SK-N-SH (cell line): Measurements from ENCODE around the gene TENT4A. TPM values are rescaled to one million over a fixed set of nuclear protein-coding genes. Genes with fewer than 3 reads are reported as not detected.

Source experiments
- CTCF ChIA-PET: fragments of 300-600, 350-600 bp; formaldehyde crosslinking; extraction: SDS; loops from one replicate; lab custom pipeline; 2021; lab: Yijun Ruan, JAX
- POLR2A ChIA-PET: fragments of 350-600 bp; sonication (Branson Sonifier 250); formaldehyde crosslinking; extraction: SDS; loops from one replicate; lab custom pipeline; 2020; ENCODE audit warnings: antibody characterized with exemption, inconsistent platforms; lab: Yijun Ruan, JAX
- DNase-seq: peaks from one replicate; pipeline ENCODE4 v3.0.0; 2012
- H2AFZ ChIP-seq: fragments of 200-600 bp; sonication (generic); 2 replicates; pipeline ENCODE4 v1.8.1; 2016; ENCODE audit warnings: antibody characterized with exemption, mild to moderate bottlenecking, low read depth
- H3F3A ChIP-seq: fragments of 200-600 bp; sonication (generic); replicated peaks from 2 replicates; pipeline ENCODE3; 2016; ENCODE audit warnings: antibody characterized with exemption, mild to moderate bottlenecking; ENCODE audit not compliant: insufficient read depth
- H3K27ac ChIP-seq, 2 experiments: fragments of 200-500 bp in 1 of 2; fragments of 200-600 bp in 1 of 2; sonication (Bioruptor generic) in 1 of 2; sonication (generic), shearing (Covaris generic) in 1 of 2; 2 replicates each; pipeline versions ENCODE4 v1.5.1 to v1.6.1; 2014 to 2016; ENCODE audit warnings: low read depth in 2 of 2, inconsistent platforms in 1 of 2, low read length in 1 of 2, mild to moderate bottlenecking in 1 of 2, mixed read lengths in 1 of 2
- H3K27me3 ChIP-seq: fragments of 200-600 bp; sonication (generic), shearing (Covaris generic); 2 replicates; pipeline ENCODE4 v1.6.1; 2016; ENCODE audit warnings: mixed run types; ENCODE audit not compliant: insufficient read depth
- H3K36me3 ChIP-seq, 2 experiments: fragments of 200-500 bp in 1 of 2; fragments of 200-600 bp in 1 of 2; sonication (Bioruptor generic) in 1 of 2; sonication (generic) in 1 of 2; replicated peaks in 1 of 2; 2 replicates each; pipeline versions ENCODE3 to v1.5.1; 2014 to 2016; ENCODE audit warnings: low read length in 1 of 2, mild to moderate bottlenecking in 1 of 2; ENCODE audit not compliant: insufficient read depth in 2 of 2, control insufficient read depth in 1 of 2
- H3K4me1 ChIP-seq, 2 experiments: fragments of 200-500 bp in 1 of 2; fragments of 200-600 bp in 1 of 2; sonication (Bioruptor generic) in 1 of 2; sonication (generic), shearing (Covaris generic) in 1 of 2; 2 replicates each; pipeline versions ENCODE4 v1.5.1 to v1.6.1; 2014 to 2016; ENCODE audit warnings: low read depth in 1 of 2, low read length in 1 of 2, mixed run types in 1 of 2; ENCODE audit not compliant: insufficient read depth in 2 of 2, control insufficient read depth in 1 of 2
- H3K4me2 ChIP-seq: fragments of 200-600 bp; sonication (generic), shearing (Covaris generic); 2 replicates; pipeline ENCODE4 v1.6.1; 2017; ENCODE audit warnings: mixed run types
- H3K4me3 ChIP-seq, 2 experiments: fragments of 200-500 bp in 1 of 2; fragments of 200-600 bp in 1 of 2; sonication (Bioruptor generic) in 1 of 2; sonication (generic), shearing (Covaris generic) in 1 of 2; 2 replicates each; pipeline versions ENCODE4 v1.5.1 to v1.8.1; 2014 to 2016; ENCODE audit warnings: low read depth in 2 of 2, inconsistent platforms in 1 of 2, low read length in 1 of 2, mild to moderate bottlenecking in 1 of 2, mixed read lengths in 1 of 2, moderate library complexity in 1 of 2
- H3K79me2 ChIP-seq: fragments of 200-600 bp; sonication (generic); 2 replicates; pipeline ENCODE4 v1.8.1; 2017; ENCODE audit warnings: mild to moderate bottlenecking; ENCODE audit not compliant: insufficient read depth
- H3K9ac ChIP-seq: fragments of 200-600 bp; sonication (generic); 2 replicates; pipeline ENCODE4 v1.6.1; 2017; ENCODE audit warnings: mixed run types
- H3K9me2 ChIP-seq: fragments of 200-600 bp; sonication (generic); 2 replicates; pipeline ENCODE4 v1.6.1; 2017; ENCODE audit warnings: mixed run types
- H3K9me3 ChIP-seq: fragments of 200-600 bp; sonication (generic); 2 replicates; pipeline ENCODE4 v1.6.1; 2017; ENCODE audit warnings: mixed run types, mild to moderate bottlenecking, moderate library complexity
- H4K20me1 ChIP-seq: fragments of 200-600 bp; sonication (generic); 2 replicates; pipeline ENCODE4 v1.6.1; 2017; ENCODE audit warnings: mild to moderate bottlenecking, mixed run types; ENCODE audit not compliant: insufficient read depth
- ELF1 ChIP-seq: IDR thresholded peaks from 2 replicates; pipeline ENCODE4 v1.4.0; 2012
- EP300 ChIP-seq, 2 experiments: IDR thresholded peaks; 2 replicates each; pipeline versions ENCODE4 v1.4.0 to v1.6.1; 2012; ENCODE audit warnings: borderline replicate concordance in 1 of 2, low read depth in 1 of 2, low read length in 1 of 2
- FOSL2 ChIP-seq: IDR thresholded peaks from 2 replicates; pipeline ENCODE4 v1.4.0; 2012; ENCODE audit warnings: low read depth, mild to moderate bottlenecking, moderate library complexity, borderline replicate concordance
- FOXJ3 ChIP-seq: sonication (generic); formaldehyde crosslinking; IDR thresholded peaks from 2 replicates; pipeline ENCODE4 v1.5.1; 2020; ENCODE audit warnings: mild to moderate bottlenecking, missing genetic modification reagents
- JUND ChIP-seq: IDR thresholded peaks from 2 replicates; pipeline ENCODE4 v1.4.0; 2012
- NRF1 ChIP-seq: IDR thresholded peaks from 2 replicates; pipeline ENCODE4 v1.6.1; 2012; ENCODE audit warnings: low read depth, mild to moderate bottlenecking, low read length
- PBX3 ChIP-seq: IDR thresholded peaks from 2 replicates; pipeline ENCODE4; 2012
- SIN3A ChIP-seq: IDR thresholded peaks from 2 replicates; pipeline ENCODE4 v1.6.1; 2012; ENCODE audit warnings: low read depth, mild to moderate bottlenecking, low read length, moderate library complexity, borderline replicate concordance
- TAF1 ChIP-seq: IDR thresholded peaks from 2 replicates; pipeline ENCODE4 v1.6.1; 2012; ENCODE audit warnings: low read depth, mild to moderate bottlenecking, low read length, moderate library complexity, borderline replicate concordance
- TEAD4 ChIP-seq: IDR thresholded peaks from 2 replicates; pipeline ENCODE4 v1.4.0; 2012; ENCODE audit warnings: mild to moderate bottlenecking, borderline replicate concordance; ENCODE audit not compliant: insufficient read depth
- USF2 ChIP-seq: fragments of 150-350 bp; IDR thresholded peaks from 2 replicates; pipeline ENCODE4 v1.6.1; 2017; ENCODE audit warnings: antibody characterized with exemption, low read length, low read depth, borderline replicate concordance
- WGBS: methylation state at CpG from one replicate; pipeline ENCODE4 v1.1.6; 2017; ENCODE audit warnings: low lambda C conversion rate; 5-methylcytosine and 5-hydroxymethylcytosine counted together
- polyA plus RNA-seq, 3 experiments: library from polyadenylated mRNA; depleted of rRNA; stranded (reverse); fragments of >200 nt; gene quantifications; 2 replicates each; pipeline ENCODE4 v1.2.3, GENCODE V29; 2012
- TF ChIP-seq, protein P1 (sequence below): IDR thresholded peaks from 2 replicates; pipeline ENCODE4 v1.4.0; 2012; ENCODE audit warnings: low read depth, borderline replicate concordance
- TF ChIP-seq, protein P2 (sequence below): fragments of 150-350 bp; IDR thresholded peaks from 2 replicates; pipeline ENCODE4 v1.6.1; 2016; ENCODE audit warnings: mild to moderate bottlenecking, low read depth, low read length
- TF ChIP-seq, protein P3 (sequence below): IDR thresholded peaks from 2 replicates; pipeline ENCODE4 v1.6.1; 2012; ENCODE audit warnings: mild to moderate bottlenecking, low read depth, low read length, moderate library complexity

Gene TENT4A
- polyA plus RNA-seq, 1 of the 3 experiments (the other 2 are of a cell fraction) = 6.0 TPM

GRCh38 chr5:6765612-6766525 is 52.6 kb downstream of the TENT4A start (continued):
- TF ChIP-seq EP300 (IDR thresholded peaks at IDR 0.05; ENCODE audit: borderline replicate concordance in 1 of 2, low read depth in 1 of 2, low read length in 1 of 2) = no peak
- no peak for TF ChIP-seq USF2
- TF ChIP-seq JUND = no peak
- TF ChIP-seq ELF1 = no peak
- TF ChIP-seq, protein P1, sequence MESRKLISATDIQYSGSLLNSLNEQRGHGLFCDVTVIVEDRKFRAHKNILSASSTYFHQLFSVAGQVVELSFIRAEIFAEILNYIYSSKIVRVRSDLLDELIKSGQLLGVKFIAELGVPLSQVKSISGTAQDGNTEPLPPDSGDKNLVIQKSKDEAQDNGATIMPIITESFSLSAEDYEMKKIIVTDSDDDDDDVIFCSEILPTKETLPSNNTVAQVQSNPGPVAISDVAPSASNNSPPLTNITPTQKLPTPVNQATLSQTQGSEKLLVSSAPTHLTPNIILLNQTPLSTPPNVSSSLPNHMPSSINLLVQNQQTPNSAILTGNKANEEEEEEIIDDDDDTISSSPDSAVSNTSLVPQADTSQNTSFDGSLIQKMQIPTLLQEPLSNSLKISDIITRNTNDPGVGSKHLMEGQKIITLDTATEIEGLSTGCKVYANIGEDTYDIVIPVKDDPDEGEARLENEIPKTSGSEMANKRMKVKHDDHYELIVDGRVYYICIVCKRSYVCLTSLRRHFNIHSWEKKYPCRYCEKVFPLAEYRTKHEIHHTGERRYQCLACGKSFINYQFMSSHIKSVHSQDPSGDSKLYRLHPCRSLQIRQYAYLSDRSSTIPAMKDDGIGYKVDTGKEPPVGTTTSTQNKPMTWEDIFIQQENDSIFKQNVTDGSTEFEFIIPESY = no peak
- TF ChIP-seq NRF1 = peak; percentile 53
- TF ChIP-seq, protein P2, sequence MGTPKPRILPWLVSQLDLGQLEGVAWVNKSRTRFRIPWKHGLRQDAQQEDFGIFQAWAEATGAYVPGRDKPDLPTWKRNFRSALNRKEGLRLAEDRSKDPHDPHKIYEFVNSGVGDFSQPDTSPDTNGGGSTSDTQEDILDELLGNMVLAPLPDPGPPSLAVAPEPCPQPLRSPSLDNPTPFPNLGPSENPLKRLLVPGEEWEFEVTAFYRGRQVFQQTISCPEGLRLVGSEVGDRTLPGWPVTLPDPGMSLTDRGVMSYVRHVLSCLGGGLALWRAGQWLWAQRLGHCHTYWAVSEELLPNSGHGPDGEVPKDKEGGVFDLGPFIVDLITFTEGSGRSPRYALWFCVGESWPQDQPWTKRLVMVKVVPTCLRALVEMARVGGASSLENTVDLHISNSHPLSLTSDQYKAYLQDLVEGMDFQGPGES = no peak
- TF ChIP-seq, all 33 proteins: peak for 9

DNA sequence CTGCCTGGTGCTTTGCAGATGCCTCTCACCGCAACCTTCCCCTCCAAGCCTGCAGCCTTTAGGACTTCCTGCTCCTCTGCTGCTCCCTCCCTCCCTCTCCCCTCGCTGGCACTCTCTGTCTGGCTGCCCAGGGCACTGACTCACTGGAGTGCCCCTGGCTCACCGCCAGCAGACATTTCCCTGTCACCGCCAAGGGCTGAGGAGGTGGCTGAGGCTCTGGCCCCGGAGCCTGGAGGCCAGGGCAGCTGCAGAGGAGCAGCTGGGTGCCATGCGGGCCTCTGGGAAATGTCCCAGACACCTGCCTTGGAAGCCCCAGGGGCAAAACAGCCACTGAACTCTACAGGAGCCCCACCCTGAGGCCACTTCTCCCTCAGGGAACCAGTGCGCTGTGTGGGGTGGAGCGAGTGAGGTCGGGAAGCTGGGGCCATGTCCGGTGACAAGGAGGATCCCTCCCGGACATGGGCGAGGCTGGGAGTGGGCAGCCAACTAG is 53.4 kb downstream of the TENT4A start:
- CTCF ChIA-PET = interaction anchor here (0.6 to 3.1 kb wide), 28 partner anchors 9 to 989 kb away, joined by 3 to 21 read pairs (median 3); partner anchors contain the start of gene SRD5A1
- no peak overlapping the region for H3K4me3 ChIP-seq
- no peaks in the 10 kb centered on the region for H3K9me2 ChIP-seq
- peaks cover 6% of the 10 kb centered on the region for H3F3A ChIP-seq
- peaks cover 5 to 15% of the 10 kb centered on the region in 2 experiments for H3K4me1 ChIP-seq
- H2AFZ ChIP-seq = peak overlapping the region; percentile 61
- no peaks in the 10 kb centered on the region for H4K20me1 ChIP-seq
- H3K27ac ChIP-seq = peak overlapping the region; percentile 51 to 79
- no peaks in the 10 kb centered on the region for H3K9me3 ChIP-seq
- no peak overlapping the region for H3K9ac ChIP-seq
- WGBS = 32% methylated on average over 9 of the region's 12 CpGs
- no peaks in the 10 kb centered on the region for H3K36me3 ChIP-seq
- peak; percentile 89 for DNase-seq
- no peaks in the 10 kb centered on the region for H3K27me3 ChIP-seq
- POLR2A ChIA-PET = no interaction called here
- H3K4me2 ChIP-seq = peak overlapping the region; percentile 67
- H3K79me2 ChIP-seq = no peaks in the 10 kb centered on the region
- TF ChIP-seq SIN3A (no peak), ELF1 (peak; percentile 73), FOXJ3 (CRISPR knock-in tag) (peak; percentile 67; the same call in 1 of the 2 replicates), TEAD4 (peak; percentile 60), EP300 (IDR thresholded peaks at IDR 0.05; ENCODE audit: borderline replicate concordance in 1 of 2, low read depth in 1 of 2, low read length in 1 of 2) (peak; percentile 34 to 51; a peak in 2 of 4 replicates), FOSL2 (peak; percentile 89; the same call in 1 of the 2 replicates), USF2 (no peak), TAF1 (no peak), PBX3 (peak; percentile 53)
- TF ChIP-seq, protein P2 = no peak
- TF ChIP-seq, protein P3, sequence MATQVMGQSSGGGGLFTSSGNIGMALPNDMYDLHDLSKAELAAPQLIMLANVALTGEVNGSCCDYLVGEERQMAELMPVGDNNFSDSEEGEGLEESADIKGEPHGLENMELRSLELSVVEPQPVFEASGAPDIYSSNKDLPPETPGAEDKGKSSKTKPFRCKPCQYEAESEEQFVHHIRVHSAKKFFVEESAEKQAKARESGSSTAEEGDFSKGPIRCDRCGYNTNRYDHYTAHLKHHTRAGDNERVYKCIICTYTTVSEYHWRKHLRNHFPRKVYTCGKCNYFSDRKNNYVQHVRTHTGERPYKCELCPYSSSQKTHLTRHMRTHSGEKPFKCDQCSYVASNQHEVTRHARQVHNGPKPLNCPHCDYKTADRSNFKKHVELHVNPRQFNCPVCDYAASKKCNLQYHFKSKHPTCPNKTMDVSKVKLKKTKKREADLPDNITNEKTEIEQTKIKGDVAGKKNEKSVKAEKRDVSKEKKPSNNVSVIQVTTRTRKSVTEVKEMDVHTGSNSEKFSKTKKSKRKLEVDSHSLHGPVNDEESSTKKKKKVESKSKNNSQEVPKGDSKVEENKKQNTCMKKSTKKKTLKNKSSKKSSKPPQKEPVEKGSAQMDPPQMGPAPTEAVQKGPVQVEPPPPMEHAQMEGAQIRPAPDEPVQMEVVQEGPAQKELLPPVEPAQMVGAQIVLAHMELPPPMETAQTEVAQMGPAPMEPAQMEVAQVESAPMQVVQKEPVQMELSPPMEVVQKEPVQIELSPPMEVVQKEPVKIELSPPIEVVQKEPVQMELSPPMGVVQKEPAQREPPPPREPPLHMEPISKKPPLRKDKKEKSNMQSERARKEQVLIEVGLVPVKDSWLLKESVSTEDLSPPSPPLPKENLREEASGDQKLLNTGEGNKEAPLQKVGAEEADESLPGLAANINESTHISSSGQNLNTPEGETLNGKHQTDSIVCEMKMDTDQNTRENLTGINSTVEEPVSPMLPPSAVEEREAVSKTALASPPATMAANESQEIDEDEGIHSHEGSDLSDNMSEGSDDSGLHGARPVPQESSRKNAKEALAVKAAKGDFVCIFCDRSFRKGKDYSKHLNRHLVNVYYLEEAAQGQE = no peak
